Neural progenitor cell (in vitro differentiated cells): ENCODE data around the gene IDI1.

ENCODE experiments used
- CTCF ChIP-seq: fragments of 200-600 bp; sonication (generic); IDR thresholded peaks from 2 replicates; pipeline ENCODE4 v1.5.1; 2017; ENCODE audit warnings: antibody characterized with exemption, mild to moderate bottlenecking
- EZH2 ChIP-seq: fragments of 200-600 bp; sonication (generic); IDR thresholded peaks from 2 replicates; pipeline ENCODE4 v1.6.1; 2017; ENCODE audit warnings: antibody characterized with exemption, mild to moderate bottlenecking, moderate library complexity
- EZH2phosphoT487 ChIP-seq: fragments of 200-600 bp; sonication (generic); IDR thresholded peaks from 2 replicates; pipeline ENCODE4 v1.6.1; 2017; ENCODE audit warnings: antibody characterized with exemption

GRCh38 chr10:1045415-1045814 is 3.5 kb downstream of the IDI1 start:
- no peak for TF ChIP-seq CTCF
- TF ChIP-seq EZH2, result no peak
- TF ChIP-seq EZH2phosphoT487, result no peak
